Activated CD4-positive, CD25-positive, alpha-beta regulatory T cell treated with anti-CD3 and anti-CD28 coated beads, Interleukin-2, amount 50 U/mL, for 16 hours (primary cell): Measurements from ENCODE around the gene TEP1.

ENCODE experiments used
- DNase-seq: peaks from one replicate; pipeline ENCODE4 v3.0.0-alpha.2; 2020; ENCODE audit warnings: low read depth, low spot score

The TEP1 gene

DNA sequence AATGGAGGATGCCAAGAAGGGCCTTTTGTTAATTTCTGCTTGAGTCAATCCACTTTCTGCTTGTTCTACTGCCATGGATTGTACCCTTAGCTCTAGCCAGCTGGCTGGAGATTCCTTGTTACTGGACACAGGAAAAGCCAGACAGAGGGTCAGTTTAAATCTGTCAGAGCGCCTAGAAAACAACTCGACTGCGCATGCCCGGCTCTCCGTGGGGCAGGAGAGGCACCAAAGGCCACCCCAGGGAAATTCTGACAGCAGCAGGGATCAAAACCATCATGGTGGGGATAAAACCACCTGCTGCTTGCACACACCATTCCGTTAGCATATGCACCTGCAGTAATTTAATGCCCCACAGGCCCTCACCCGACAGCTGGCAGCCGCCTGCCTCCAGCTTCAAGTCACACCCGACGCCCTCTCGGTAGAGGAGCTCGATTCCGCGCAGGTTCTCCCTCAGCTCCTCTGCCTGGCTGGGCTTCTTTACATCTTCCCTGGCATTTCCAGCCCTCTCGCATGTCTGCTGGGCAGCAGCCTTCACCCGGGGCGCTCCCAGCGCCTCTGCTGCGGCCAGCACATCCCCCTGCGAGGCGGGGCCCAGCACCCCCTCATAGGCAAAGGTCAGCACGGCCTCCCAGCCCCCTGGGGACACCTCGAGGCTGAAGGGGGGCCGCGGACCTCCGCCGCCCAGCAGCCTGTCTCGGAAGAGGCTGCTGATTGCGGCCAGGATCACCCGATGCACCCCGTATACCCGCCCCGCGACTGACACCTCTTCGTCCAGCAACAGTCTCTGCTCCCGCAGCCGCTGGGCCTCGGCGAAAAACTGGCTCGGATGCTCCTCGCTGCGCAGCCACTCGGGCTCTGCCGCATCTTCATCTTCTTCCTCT lies 21.6 kb upstream of the TEP1 start:
- no peak for DNase-seq

DNA sequence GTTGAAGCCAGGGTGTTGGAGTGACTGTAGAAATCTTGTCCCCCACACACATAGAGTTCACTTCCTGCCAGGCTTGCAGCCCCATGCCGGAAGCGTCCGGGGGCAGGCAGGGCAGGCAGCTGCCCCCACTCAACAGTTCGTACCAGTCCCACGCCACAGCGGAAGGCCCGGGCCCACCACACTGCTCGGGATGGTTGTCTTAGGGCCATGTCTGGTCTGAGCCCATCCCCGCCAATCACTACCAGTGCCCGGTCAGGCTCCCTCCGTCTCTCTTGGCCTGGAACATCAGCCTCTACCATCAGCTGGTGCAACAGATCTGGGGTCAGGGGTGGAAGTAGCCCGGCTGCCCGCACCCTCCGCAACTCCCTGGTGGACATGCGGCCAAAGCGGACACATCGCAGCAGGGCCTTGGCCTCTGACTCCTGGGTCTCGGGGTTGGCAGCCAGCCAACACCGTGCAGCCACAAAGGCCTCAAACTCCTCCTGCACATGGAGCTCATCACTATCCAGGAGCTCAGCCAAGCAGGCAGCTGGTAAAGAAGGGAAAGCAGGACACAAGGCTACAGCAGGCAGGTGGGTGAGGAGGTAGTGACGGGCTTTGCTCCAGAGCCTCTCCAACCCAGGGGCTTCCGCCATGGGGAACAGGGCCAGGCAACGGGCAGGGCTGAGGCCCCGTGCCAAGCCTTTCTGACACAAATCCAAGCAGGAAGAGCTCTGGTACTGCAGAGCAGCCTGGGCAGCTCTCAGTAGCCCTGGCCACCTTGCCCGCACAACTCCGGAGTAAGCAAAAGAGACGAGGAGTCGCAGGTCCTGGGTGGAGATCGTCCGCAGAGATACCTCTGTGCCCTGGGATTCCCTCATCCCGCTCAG lies 16.7 kb upstream of the TEP1 start:
- no peak for DNase-seq

DNA sequence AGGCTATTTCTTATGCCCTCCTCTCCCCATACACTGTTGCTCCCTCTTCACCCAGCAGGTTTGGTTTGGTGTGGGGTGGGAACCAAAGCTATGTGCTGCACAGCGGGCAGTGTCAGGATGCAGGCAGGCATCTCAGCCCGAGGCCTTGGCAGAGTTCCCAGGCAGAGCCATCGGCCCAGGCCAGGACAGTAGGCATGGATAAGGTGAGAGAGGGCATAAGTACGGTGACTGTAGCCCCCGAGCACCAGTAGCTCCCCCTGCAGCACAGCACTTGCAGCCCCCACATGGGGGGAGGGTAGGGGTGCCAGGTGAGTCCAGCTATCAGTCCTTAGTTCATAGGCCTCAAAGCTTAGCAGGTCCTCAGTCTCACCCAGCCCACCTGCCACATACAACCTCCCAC lies 15.5 kb upstream of the TEP1 start:
- DNase-seq = no peak

DNA sequence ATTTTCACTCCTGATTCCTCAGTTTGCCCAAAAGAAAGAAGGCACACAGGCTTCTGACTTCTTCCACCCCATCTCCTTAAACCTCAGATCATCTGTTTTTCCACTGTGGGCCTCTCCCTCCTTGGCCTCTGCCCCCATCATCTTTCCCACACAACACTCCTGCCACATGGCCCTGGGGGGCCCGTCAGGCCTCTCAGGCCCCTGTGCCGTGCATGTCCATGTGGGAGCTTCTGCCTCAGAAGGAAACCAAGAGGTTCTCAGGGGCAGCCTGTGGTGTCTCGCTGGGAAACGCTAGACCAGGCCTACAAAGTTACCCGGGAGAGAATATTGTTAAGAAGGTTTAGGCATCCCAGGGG lies 14.7 kb upstream of the TEP1 start:
- DNase-seq = no peak

DNA sequence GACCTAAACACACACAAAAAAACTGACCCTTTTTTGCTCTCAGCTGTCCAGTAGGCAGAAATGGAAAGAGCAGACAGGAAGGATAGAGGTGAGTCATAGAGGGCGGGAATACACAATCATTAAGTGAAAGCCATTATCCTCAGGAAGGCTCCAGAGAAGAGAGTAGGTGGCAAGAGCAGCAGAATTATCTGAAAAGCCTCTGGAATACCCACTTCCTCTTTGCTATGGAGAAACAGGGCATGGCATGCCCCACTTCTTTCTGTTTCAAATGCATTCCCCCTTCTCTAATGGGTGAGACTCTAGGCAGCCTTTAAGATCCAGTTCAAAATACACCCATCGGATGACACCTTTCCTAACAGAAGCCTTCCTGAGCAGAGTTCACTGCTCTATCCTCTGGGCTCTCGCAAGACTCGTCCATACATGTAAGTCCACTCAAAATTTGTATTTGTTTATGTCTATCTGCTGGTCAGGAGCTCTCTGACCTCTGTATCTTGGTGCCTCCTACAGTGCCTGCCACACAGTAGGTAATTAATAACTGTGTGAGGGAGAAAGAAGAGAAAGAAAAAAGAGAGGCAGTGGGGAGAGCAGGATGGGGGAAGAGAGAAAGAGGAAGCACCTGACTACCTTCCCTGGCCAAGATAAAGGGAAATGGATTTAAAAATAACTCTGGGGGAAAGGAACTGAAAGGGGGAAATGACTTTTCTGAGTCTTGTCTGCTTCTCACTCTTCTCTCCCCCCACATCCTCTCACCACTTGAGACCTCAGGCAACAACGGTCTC lies 14.1 kb upstream of the TEP1 start:
- DNase-seq = no peak

DNA sequence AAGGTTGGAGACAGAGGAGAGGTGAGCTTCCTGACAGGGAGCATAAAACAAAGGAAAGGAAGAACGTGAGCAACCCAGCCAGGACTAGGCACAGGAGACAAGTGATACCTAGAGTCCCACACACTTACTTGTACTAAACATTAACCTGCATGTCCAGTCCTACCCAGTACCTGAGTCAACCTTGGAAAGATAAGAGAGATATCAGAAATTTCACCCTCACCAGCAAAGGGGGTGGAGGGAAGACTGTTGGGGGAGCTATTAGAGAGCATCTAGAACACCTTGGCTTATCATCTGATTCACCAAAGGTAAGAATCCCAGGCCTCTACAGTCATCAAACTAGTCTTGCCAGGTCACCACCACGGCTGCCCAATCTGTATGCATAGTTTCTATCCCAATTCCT lies 11.6 kb upstream of the TEP1 start:
- DNase-seq = no peak

DNA sequence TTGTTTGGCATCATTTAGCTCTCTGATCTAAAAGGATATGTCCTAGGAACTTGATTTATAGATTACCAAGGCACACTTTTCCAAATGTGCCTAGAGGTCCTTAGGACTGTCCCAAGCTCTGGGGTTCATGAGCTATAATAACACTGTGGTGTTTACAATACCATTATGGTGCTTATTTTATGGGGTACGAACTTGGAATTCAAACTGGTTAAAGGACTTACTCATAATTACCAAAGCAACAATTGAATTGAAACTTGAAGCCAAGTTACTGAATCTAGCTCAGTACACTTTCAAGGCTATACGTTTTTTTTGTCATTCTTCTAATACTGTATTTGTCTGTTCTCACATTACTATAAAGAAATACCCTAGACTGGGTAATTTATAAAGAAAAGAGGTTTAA lies 9.6 kb upstream of the TEP1 start:
- DNase-seq = no peak

DNA sequence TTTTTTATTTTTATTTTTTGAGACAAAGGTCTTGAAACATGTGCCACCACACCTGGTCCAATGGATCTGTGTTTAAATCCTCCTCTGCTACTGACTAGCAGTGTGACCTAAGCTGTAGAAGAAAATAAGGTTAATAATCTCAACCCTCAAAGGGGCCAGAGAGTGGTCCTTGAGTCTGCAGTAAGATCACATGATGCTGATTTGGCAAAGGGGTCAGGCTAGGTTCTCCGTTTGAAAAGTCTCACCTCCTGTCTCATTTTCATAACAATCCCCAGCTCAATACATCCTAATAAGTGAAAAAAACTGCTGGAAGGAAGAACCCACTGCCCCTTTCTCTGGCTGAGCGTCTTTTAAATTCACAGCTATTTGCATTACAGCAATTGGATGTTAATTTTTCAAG lies 8.0 kb upstream of the TEP1 start:
- DNase-seq = no peak

DNA sequence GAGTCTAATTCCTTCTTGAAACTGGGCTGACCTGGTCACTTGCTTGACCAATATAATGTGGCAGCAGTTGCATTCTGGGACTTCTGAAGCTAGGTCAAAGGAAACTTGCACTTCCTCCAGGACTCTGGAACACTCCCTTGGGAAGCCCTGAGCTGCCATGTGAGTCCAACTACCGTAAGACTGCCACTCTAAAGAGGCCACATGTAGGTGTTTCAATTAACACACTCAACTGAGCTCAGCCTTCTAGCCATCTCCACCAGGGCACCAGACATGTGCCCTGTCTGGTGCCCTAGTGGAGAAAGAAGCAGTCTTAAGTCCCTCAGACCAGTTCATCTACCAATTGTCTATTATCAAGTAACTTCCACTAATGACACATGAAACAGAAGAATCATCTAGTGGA lies 6.1 kb upstream of the TEP1 start:
- DNase-seq = no peak

DNA sequence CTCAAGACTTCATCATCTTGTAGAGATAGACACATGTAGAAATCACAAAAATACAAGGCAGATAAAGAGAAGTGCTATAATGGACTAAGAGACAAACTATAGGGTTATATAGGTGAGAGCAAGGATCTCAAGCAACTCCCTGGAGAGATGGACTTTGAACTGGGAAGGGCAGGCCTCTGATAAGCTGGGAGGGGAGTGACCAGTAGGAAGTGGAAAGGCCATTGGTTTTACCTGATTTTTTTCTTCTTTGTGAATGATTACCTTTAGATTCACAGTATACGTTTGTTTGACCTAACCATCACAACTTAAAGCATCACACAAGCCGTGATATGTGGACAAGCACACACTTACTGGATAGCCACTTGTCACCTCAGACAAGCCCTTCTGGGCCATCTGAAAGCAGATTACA lies 5.2 kb upstream of the TEP1 start:
- no peak for DNase-seq

DNA sequence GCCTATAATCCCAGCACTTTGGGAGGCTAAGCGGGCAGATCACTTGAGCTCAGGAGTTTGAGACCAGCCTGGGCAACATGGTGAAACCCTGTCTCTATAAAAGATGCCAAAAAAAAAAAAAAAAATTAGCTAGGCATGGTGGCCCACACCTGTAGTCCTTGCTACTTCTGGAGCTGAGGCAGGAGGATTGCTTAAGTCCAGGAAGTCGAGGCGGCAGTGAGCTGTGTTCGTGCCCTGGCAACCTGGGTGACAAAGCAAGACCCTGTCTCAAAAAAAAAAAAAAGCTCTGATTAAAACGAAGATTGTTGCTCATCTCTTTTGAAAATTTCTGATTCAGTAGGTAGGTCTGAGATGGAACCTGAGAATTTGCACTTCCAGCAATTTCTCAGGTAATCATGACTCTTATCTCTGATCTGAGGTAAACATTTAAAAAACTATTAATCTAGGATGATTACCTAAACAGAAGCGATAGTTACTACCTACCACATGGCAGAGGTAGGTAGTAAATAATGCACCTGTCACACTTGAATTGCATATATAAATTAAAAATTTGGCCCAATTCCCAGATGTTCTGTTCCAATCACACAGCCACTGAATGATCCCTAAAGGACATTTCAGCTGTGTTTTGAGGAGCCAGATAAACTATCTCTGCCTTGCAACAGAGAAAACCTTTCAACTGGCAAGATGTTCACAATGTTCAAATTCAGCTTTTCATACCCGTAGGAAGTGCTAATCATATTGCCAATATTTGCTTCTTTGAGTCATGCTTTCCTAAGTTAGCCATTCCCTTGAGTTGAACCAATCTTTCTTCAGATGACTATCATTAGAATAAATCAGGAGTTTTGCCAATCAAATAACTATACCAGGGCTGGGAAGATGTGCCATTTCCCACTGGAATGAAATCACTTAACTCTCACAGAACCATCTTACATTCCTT lies 4.2 kb upstream of the TEP1 start:
- no peak for DNase-seq

DNA sequence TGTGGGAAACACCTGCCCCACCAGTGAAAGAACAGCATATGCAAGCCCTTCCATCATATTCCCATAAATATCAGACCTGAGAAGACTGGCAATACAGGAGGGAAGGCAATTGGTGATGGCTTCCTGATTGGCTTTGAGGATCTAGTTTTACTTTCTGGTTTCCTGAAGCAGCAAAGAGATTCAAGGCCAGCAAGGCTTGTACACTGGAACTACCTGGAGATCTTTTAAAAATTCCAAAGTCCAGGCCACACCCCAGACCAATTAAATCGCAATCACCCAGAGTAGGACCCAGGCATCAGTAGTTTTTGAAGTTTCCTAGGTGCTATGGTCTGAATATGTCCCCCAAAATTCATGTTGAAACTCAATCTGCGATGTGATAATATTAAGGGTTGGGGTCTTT lies 2.9 kb upstream of the TEP1 start:
- DNase-seq = no peak

DNA sequence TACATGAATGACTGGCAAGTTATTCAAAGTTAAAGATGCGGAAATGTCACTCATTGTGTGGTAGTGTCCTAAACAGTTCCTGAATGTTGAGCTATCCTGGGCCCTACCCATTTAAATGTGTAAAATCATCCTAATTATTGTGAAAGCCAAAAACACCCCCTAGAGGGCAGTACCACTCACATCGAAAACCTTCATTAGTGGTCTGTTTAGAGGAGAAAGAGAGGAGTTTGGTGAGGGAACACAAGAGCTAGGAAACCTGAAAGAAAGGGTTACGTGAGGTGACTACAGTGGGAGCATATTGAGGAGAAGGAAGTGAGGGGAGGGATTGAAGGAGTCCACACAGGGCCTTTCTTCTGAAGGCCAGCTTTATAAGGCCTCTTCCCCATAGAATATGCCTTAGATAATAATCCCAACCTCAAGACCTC lies 2.5 kb upstream of the TEP1 start:
- DNase-seq = no peak

DNA sequence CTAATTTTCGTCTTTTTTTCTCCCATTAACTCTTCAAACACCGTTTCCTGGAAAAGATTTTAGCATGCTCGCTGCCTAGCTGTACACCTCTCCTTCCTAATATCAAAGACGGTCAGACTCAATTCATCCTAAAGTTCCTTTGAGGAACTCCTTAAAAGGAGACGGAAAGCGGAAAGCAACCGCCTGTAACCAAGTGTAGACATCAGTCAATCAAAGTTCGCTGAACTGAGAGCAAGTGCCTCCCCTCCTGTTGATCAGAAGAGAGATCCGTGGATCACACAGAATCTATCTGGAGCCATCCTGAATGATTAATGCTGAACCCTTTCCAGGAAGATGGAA lies 412 bp upstream of the TEP1 start:
- DNase-seq = no peak

DNA sequence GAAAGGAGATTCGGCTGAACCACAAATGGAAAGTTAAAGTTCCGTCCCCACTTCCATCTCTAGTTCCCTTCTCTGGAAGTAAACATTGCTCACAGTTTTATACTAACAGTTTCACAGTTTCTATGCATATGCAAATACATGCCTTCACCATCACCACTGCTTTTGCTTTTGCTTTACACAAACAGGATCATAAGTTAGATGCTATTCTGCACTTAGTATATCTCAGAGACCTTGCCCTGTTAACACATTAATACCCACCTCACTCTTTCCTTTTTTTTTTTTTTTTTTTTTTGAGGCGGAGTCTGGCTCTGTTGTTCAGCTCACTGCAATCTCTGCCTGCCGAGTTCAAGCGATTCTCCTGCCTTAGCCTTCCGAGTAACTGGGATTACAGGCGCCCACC lies 890 bp downstream of the TEP1 start:
- DNase-seq = no peak

DNA sequence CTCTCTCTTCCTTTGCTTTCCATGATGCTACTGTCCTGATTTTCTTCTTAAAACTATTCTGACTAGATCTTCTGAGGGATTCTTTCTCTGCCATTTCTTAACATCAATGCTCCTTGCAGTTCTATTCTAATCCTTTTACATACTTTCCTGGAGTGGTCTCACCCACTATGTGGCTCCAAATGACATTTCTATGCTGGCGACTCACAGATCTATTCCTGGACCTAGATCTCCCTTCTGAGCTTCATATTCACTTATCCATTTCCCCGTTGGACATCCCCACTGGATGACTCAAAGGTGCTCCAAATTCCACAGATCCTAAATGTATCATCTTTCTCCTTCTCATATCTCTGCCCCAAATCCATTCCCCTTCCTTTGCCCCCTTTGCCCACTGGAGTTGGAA lies 4.1 kb downstream of the TEP1 start:
- DNase-seq = no peak

DNA sequence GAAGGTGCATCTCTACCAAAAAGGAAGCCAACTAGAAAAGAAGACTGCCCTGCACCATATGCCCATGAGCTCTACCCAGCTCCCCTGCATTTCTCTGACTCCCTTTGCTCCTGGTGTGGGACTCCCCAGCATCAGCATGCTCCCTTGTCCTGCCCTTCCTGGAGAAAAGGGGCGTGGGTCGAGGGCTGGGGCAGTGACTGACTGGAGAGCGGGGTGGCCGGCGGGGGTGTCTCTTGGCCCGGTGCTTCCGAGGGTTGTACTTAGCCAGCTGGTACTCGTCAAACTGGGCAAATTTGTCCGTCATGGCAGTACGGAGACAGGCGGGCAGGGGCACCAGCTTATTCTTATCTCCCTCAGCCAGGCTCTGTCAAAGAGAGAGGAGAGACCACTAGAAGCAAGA lies 9.8 kb downstream of the TEP1 start:
- no peak for DNase-seq

DNA sequence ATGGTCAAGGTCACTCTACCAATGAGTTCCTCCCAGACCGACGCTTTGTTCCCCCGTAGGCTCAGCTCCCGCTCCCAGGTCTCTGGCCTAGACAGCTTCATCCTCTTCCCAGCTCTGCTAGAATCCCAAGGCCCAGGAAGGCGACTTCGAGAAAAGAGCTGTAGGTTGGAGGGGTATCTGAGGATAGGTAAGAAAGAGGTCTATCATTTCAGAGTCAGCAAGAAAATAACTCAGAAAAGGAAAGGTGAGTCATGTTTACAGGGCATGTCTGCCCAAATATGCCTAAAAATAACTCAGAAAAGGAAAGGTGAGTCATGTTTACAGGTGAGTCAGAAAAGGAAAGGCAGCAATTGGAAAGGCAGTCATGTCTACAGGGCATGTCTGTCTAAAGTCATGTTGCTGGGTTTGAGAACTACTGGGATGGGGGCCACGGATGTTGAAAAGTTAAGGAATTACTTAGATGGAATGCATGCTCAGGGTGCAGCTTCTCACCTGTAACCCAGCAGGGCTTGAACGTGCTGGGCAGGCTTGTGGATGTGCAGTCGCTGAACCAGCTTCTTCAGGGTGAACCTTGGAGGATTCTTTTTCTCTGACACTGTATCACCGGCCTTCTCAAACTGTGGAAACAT lies 12.2 kb downstream of the TEP1 start:
- DNase-seq = no peak

DNA sequence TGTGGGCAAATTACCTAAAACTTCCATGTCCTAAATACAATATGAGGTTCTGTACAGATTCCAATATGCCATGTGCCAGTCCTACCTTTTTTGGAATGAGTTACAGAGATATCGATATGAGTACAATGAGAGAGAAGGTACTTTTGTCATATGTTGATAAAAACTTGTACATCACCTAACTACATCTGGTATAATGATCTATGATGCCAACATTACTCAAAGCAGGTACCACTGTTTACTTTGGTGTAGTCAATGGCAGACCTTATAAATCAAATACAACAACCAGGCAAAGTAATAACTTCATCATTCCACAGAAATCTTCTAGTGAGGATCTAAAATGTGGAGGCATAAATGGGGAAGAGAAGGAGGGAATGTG lies 12.7 kb downstream of the TEP1 start:
- no peak for DNase-seq

DNA sequence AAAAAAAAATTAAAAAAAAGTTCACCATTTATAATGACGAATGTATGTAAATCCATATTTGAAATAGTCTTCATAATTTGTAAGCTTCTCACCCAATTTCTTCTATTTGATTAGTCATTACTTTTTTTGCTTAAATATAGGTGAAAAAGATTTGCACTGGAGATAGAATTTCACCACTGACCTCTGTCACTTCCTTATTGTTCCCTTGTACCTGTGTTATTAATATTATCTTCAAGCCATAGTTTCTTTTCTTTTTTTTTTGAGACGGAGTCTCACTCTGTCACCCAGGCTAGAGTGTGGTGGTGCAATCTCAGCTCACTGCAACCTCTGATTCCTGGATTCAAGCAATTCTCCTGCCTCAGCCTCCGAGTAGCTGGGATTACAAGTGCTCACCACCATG lies 15.8 kb downstream of the TEP1 start:
- DNase-seq = no peak

DNA sequence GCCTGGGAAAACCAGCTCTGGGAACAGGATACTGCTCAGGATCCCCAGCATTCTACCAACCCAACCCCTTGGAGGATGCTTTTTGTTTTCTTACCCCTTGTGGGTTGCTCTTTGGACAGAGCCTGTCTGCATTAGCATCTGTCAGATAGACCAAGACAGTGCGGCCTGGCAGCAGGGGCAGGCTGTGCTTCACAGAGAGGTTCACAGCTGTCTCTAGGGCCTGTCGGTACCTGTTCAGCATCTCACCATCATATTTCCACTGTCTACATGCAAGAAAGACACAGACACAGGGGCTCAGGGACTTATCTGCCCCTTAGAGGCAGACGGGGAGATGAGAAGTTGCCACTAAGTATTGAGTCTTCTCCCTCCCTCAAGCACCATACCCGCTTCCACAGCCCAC lies 21.8 kb downstream of the TEP1 start:
- no peak for DNase-seq
